ES-I3 (cell line): ENCODE measurements around the gene ITGB1BP2.
"Not testable (repeated sequence)": the region's sequence is repeated elsewhere in the genome, so short reads cannot be mapped to it uniquely, and the experiment has no call there.

Source experiments
- H3K36me3 ChIP-seq: 2 replicates; pipeline ENCODE4 v1.6.1; 2013; ENCODE audit warnings: mild to moderate bottlenecking, low read length, control low read depth, moderate library complexity; ENCODE audit not compliant: insufficient read depth
- H3K4me1 ChIP-seq: 2 replicates; pipeline ENCODE4 v1.6.1; 2013; ENCODE audit warnings: mild to moderate bottlenecking, control low read depth, low read length; ENCODE audit not compliant: insufficient read depth
- H3K9ac ChIP-seq: 2 replicates; pipeline ENCODE4 v1.6.1; 2013; ENCODE audit warnings: low read depth, mild to moderate bottlenecking, low read length, moderate library complexity
- H3K9me3 ChIP-seq: 2 replicates; pipeline ENCODE4 v1.6.1; 2013; ENCODE audit warnings: mild to moderate bottlenecking, low read length, moderate library complexity; ENCODE audit not compliant: control insufficient read depth, insufficient read depth

The ITGB1BP2 gene

DNA sequence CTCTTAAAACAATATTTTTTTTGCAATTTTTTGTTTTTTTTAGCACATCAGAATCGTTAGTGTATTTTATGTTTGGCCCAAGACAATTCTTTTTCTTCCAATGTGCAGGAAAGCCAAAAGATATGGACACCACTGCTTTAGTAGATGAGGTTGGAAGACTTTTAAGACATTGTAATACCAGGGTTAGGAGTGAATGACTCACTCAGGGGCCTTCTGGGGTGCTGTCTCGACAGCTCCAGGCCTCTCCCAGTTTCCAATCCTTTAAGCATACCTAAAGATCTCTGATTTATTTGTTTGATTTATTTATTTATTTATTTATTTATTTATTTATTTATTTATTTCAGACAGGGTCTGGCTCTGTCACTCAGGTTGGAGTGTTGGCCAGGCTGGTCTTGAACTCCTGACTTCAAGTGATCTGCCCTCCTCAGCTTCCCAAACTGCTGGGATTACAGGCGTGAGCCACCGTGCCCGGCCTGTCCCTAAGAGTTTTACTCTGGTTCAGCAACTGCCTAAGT, 47.7 kb downstream of the ITGB1BP2 start:
- H3K4me1 ChIP-seq, H3K9ac ChIP-seq, H3K9me3 ChIP-seq, H3K36me3 ChIP-seq: not testable (repeated sequence)

- not testable (repeated sequence) for H3K36me3 ChIP-seq, H3K9ac ChIP-seq, H3K9me3 ChIP-seq, H3K4me1 ChIP-seq
Observed at GRCh38 chrX:71349867-71350266, 48.3 kb downstream of the ITGB1BP2 start.

DNA sequence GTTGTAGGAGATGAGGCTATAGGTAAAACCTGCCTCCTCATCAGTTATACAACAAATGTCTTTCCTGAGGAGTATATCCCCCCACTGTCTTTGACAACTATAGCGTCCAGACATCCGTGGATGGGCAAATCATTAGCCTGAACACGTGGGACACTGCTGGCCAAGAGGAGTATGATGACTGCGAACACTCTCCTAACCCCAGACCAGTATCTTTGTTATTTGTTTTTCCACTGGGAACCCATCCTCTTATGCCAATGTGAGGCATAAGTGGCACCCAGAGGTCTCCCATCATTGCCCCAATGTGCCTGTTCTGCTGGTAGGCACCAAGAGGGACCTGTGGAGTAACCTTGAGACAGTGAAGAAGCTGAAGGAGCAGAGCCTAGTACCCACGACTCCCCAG, 50.9 kb downstream of the ITGB1BP2 start:
- not testable (repeated sequence) for H3K4me1 ChIP-seq, H3K9ac ChIP-seq, H3K9me3 ChIP-seq, H3K36me3 ChIP-seq
